Body of pancreas (tissue), 4 donors: ENCODE data around the gene EPHX1. TPM values are rescaled to one million over a fixed set of nuclear protein-coding genes. Genes with fewer than 3 reads are reported as not detected.
A peak's percentile ranks its signal among the peaks of the same experiment; 100 is the strongest.

Source experiments
- ATAC-seq: fragments of 150-250 bp; one replicate; pipeline ENCODE4 v1.9.1; 2016
- DNase-seq, 4 donors: peaks; one replicate each; pipeline ENCODE4 v3.0.0-alpha.2; 2019
- H3K27ac ChIP-seq, 4 donors: fragments of 200-600 bp; sonication (generic); 1 replicate in 3 of 4; 2 replicates in 1 of 4; pipeline versions ENCODE4 v1.5.1 to v1.6.1; 2016 to 2019; ENCODE audit warnings: mild to moderate bottlenecking in 1 of 4, mixed read lengths in 1 of 4, moderate library complexity in 1 of 4
- H3K27me3 ChIP-seq, 2 donors: fragments of 200-600 bp; sonication (generic); one replicate each; pipeline ENCODE4 v1.6.0; 2016; ENCODE audit warnings: mild to moderate bottlenecking in 1 of 2
- H3K36me3 ChIP-seq, 2 donors: fragments of 200-600 bp; sonication (generic); replicated peaks in 1 of 2; 2 replicates each; pipeline ENCODE4 v1.5.1; 2016; ENCODE audit warnings: low read depth in 2 of 2; ENCODE audit not compliant: insufficient read depth in 1 of 2
- H3K4me1 ChIP-seq: fragments of 200-600 bp; sonication (generic); one replicate; pipeline ENCODE4 v1.6.0; 2016
- H3K4me3 ChIP-seq, 2 donors: fragments of 200-600 bp; sonication (generic); 1 replicate in 1 of 2; 2 replicates in 1 of 2; pipeline ENCODE4 v1.5.1; 2016 to 2019
- H3K9me3 ChIP-seq, 3 donors: fragments of 200-600 bp; sonication (generic); 1 replicate in 2 of 3; 2 replicates in 1 of 3; pipeline ENCODE4 v1.5.1; 2016
- CTCF ChIP-seq, 7 experiments: fragments of 450-650 bp in 4 of 7; fragments of 200-600 bp in 3 of 7; sonication (generic) in 3 of 7; IDR thresholded peaks; one replicate each; pipeline ENCODE4 v1.5.1; 2016 to 2019; ENCODE audit warnings: antibody characterized with exemption in 7 of 7
- POLR2A ChIP-seq, 3 donors: fragments of 450-650 bp; IDR thresholded peaks; one replicate each; pipeline ENCODE4 v1.6.1; 2016; ENCODE audit warnings: antibody characterized with exemption in 3 of 3, mild to moderate bottlenecking in 2 of 3
- WGBS, 2 donors: methylation state at CpG; one replicate each; pipeline ENCODE4 v1.1.5; 2017; 5-methylcytosine and 5-hydroxymethylcytosine counted together
- intact Hi-C: fragments of 100-400 bp; cut with DNase I; formaldehyde crosslinking; loops from one replicate; pipeline ENCODE4 v1.15.1; 2023
- total RNA-seq, 2 donors: library from RNA; depleted of rRNA; stranded (reverse); fragments of >200 nt; gene quantifications; one replicate each; pipeline ENCODE4 v1.1.0, GENCODE V29; 2016

EPHX1 gene
- total RNA-seq, 2 donors from 2014 or later = 109 to 136 TPM

- 75 to 82% methylated on average over 8 to 9 of the region's 9 CpGs for WGBS, 2 donors
- H3K4me3 ChIP-seq = no peak overlapping the region
- ATAC-seq (no peak), DNase-seq (no peak)
- H3K27me3 ChIP-seq = no peaks in the 10 kb centered on the region
- intact Hi-C loops = loop anchor here (10.0 kb wide), 2 partner anchors 114 to 284 kb away; partner anchors contain the start of gene ENAH
- peaks cover 60% of the 10 kb centered on the region for H3K4me1 ChIP-seq
- H3K36me3 ChIP-seq = no peaks in the 10 kb centered on the region
- H3K9me3 ChIP-seq = no peaks in the 10 kb centered on the region
- peak overlapping the region in 2 of 4 donors; percentile 71 to 82 for H3K27ac ChIP-seq
- TF ChIP-seq CTCF (IDR thresholded peaks at IDR 0.05) (no peak), POLR2A (IDR thresholded peaks at IDR 0.05) (no peak)
Measured at GRCh38 chr1:225768662-225769426, 41.1 kb upstream of the EPHX1 start.

GRCh38 chr1:225769687-225770086, 40.2 kb upstream of the EPHX1 start:
- Histone ChIP-seq H3K36me3 (no peaks in the 10 kb centered on the region), H3K9me3 (no peaks in the 10 kb centered on the region), H3K4me1 (peaks cover 60% of the 10 kb centered on the region), H3K4me3 (no peak overlapping the region), H3K27me3 (no peaks in the 10 kb centered on the region), H3K27ac (no peak overlapping the region)
- intact Hi-C loops = loop anchor here (10.0 kb wide), 2 partner anchors 115 to 285 kb away; partner anchors contain the start of gene ENAH
- ATAC-seq = no peak
- TF ChIP-seq POLR2A (IDR thresholded peaks at IDR 0.05) (no peak), CTCF (IDR thresholded peaks at IDR 0.05) (no peak)
- no peak for DNase-seq
- 84 to 97% methylated on average over 5 of the region's 5 CpGs for WGBS, 2 donors

GRCh38 chr1:225770561-225771248, 39.2 kb upstream of the EPHX1 start:
- Histone ChIP-seq H3K27ac (peak overlapping the region in 3 of 4 donors; percentile 75 to 84 (median 75)), H3K9me3 (no peaks in the 10 kb centered on the region), H3K4me1 (peaks cover 63% of the 10 kb centered on the region), H3K36me3 (no peaks in the 10 kb centered on the region), H3K27me3 (no peaks in the 10 kb centered on the region), H3K4me3 (no peak overlapping the region)
- intact Hi-C loops = no loop called here
- WGBS, 2 donors = 80% methylated on average over 11 of the region's 11 CpGs
- ATAC-seq (no peak), DNase-seq (no peak)
- TF ChIP-seq POLR2A (IDR thresholded peaks at IDR 0.05) = no peak
- no peak for TF ChIP-seq CTCF (IDR thresholded peaks at IDR 0.05)

GRCh38 chr1:225771661-225772322, 38.1 kb upstream of the EPHX1 start:
- 61 to 70% methylated on average over 4 of the region's 4 CpGs for WGBS, 2 donors

More at GRCh38 chr1:225771661-225772322, 38.1 kb upstream of the EPHX1 start:
- no peaks in the 10 kb centered on the region for H3K9me3 ChIP-seq
- ATAC-seq (no peak), DNase-seq (no peak)
- TF ChIP-seq POLR2A (IDR thresholded peaks at IDR 0.05) (no peak), CTCF (IDR thresholded peaks at IDR 0.05) (no peak)
- intact Hi-C loops = no loop called here
- H3K27ac ChIP-seq = peak overlapping the region; percentile 75 to 84 (median 76)
- peaks cover 65% of the 10 kb centered on the region for H3K4me1 ChIP-seq
- H3K36me3 ChIP-seq = no peaks in the 10 kb centered on the region
- no peaks in the 10 kb centered on the region for H3K27me3 ChIP-seq
- H3K4me3 ChIP-seq = no peak overlapping the region
